Activated CD8-positive, alpha-beta memory T cell treated with anti-CD3 and anti-CD28 coated beads, Interleukin-2, amount 50 U/mL, for 24 hours (primary cell): ENCODE data around the gene GPRC5C.
"Not testable (repeated sequence)": the region's sequence is repeated elsewhere in the genome, so short reads cannot be mapped to it uniquely, and the experiment has no call there.

Source experiments
- DNase-seq: peaks from one replicate; pipeline ENCODE4 v3.0.0-alpha.2; 2020; ENCODE audit errors: extremely low read depth

Gene GPRC5C

GRCh38 chr17:74431568-74432423 is at the start of gene GPRC5C:
TSS of gene GPRC5C (plus strand) at chr17:74432088. CDS start at chr17:74439777, 7,689 bp downstream.
- DNase-seq = no peak

GRCh38 chr17:74383141-74383540 is 48.7 kb upstream of the GPRC5C start:
- DNase-seq = no peak

GRCh38 chr17:74385201-74385600 is 46.7 kb upstream of the GPRC5C start:
- DNase-seq = no peak

- no peak for DNase-seq
Measured at GRCh38 chr17:74386386-74386785, 45.5 kb upstream of the GPRC5C start.

GRCh38 chr17:74387365-74388218 is 44.3 kb upstream of the GPRC5C start:
- no peak for DNase-seq

- DNase-seq = no peak
Measured at GRCh38 chr17:74389084-74389753, 42.7 kb upstream of the GPRC5C start.

GRCh38 chr17:74389937-74390679 is 41.8 kb upstream of the GPRC5C start:
- DNase-seq = no peak

- DNase-seq = no peak
Measured at GRCh38 chr17:74390680-74391653, 40.9 kb upstream of the GPRC5C start.

- no peak for DNase-seq
Measured at GRCh38 chr17:74391771-74392170, 40.1 kb upstream of the GPRC5C start.

GRCh38 chr17:74392848-74393247 is 39.0 kb upstream of the GPRC5C start:
- no peak for DNase-seq

GRCh38 chr17:74393346-74393942 is 38.4 kb upstream of the GPRC5C start:
- no peak for DNase-seq

GRCh38 chr17:74394275-74394950 is 37.5 kb upstream of the GPRC5C start:
- DNase-seq = no peak

GRCh38 chr17:74394977-74395376 is 36.9 kb upstream of the GPRC5C start:
- no peak for DNase-seq

- DNase-seq = no peak
Measured at GRCh38 chr17:74396567-74396966, 35.3 kb upstream of the GPRC5C start.

GRCh38 chr17:74402048-74402447 is 29.8 kb upstream of the GPRC5C start:
- DNase-seq = no peak

GRCh38 chr17:74403512-74404137 is 28.3 kb upstream of the GPRC5C start:
- no peak for DNase-seq

GRCh38 chr17:74404218-74404617 is 27.7 kb upstream of the GPRC5C start:
- no peak for DNase-seq

GRCh38 chr17:74404789-74405188 is 27.1 kb upstream of the GPRC5C start:
- DNase-seq = no peak

GRCh38 chr17:74405311-74405710 is 26.6 kb upstream of the GPRC5C start:
- DNase-seq = not testable (repeated sequence)
